Ectodermal cell (in vitro differentiated cells): ENCODE measurements around the gene GRIFIN.

Experiments
- H3K27ac ChIP-seq: 2 replicates; pipeline ENCODE4 v1.7.0; 2013; ENCODE audit warnings: mild to moderate bottlenecking, low read depth, low read length; ENCODE audit not compliant: insufficient read depth, poor library complexity, severe bottlenecking
- H3K27me3 ChIP-seq: 2 replicates; pipeline ENCODE4 v1.7.0; 2013; ENCODE audit warnings: mild to moderate bottlenecking, low read length; ENCODE audit not compliant: insufficient read depth, control insufficient read depth, poor library complexity, severe bottlenecking
- H3K36me3 ChIP-seq: one replicate; pipeline ENCODE4 v1.7.0; 2013; ENCODE audit warnings: low read length; ENCODE audit not compliant: control insufficient read depth, insufficient read depth
- H3K4me1 ChIP-seq: one replicate; pipeline ENCODE4 v1.7.0; 2013; ENCODE audit warnings: low read length; ENCODE audit not compliant: control insufficient read depth, insufficient read depth
- H3K4me3 ChIP-seq: 2 replicates; pipeline ENCODE4 v1.7.0; 2013; ENCODE audit warnings: low read depth, low read length, control low read depth; ENCODE audit not compliant: insufficient read depth
- H3K9me3 ChIP-seq: 2 replicates; pipeline ENCODE4 v1.7.0; 2013; ENCODE audit warnings: mild to moderate bottlenecking, low read length, moderate library complexity; ENCODE audit not compliant: control insufficient read depth
- WGBS, 2 experiments: methylation state at CpG; one replicate each; pipeline ENCODE4 v1.1.7; 2013; ENCODE audit warnings: missing lambda C conversion rate in 2 of 2; 5-methylcytosine and 5-hydroxymethylcytosine counted together

GRIFIN gene

GRCh38 chr7:2433713-2434550 is 42.3 kb downstream of the GRIFIN start:
- Histone ChIP-seq H3K4me3 (no peak overlapping the region), H3K27me3 (no peaks in the 10 kb centered on the region), H3K27ac (no peak overlapping the region), H3K4me1 (no peaks in the 10 kb centered on the region), H3K9me3 (no peaks in the 10 kb centered on the region), H3K36me3 (no peaks in the 10 kb centered on the region)
- 96 to 97% methylated on average over 41 to 42 of the region's 42 CpGs for WGBS, 2 experiments

- H3K4me1 ChIP-seq = no peaks in the 10 kb centered on the region
- H3K27me3 ChIP-seq = no peaks in the 10 kb centered on the region
- no peak overlapping the region for H3K4me3 ChIP-seq
- no peaks in the 10 kb centered on the region for H3K9me3 ChIP-seq
- no peak overlapping the region for H3K27ac ChIP-seq
- 97% methylated on average over 85 of the region's 85 CpGs for WGBS, 2 experiments
- H3K36me3 ChIP-seq = no peaks in the 10 kb centered on the region
These were observed 43.1 kb downstream of the GRIFIN start for GRCh38 chr7:2432910-2433712.

- no peak overlapping the region for H3K4me3 ChIP-seq
- WGBS, 2 experiments = 86 to 88% methylated on average over 3 of the region's 3 CpGs
These were observed 44.8 kb downstream of the GRIFIN start for GRCh38 chr7:2431260-2431867.

GRCh38 chr7:2425749-2426148 is 50.4 kb downstream of the GRIFIN start:
- WGBS, 2 experiments = 77 to 83% methylated on average over 10 of the region's 10 CpGs
- no peaks in the 10 kb centered on the region for H3K27me3 ChIP-seq
- no peaks in the 10 kb centered on the region for H3K36me3 ChIP-seq

More at GRCh38 chr7:2431260-2431867, 44.8 kb downstream of the GRIFIN start:
- Histone ChIP-seq H3K27me3 (no peaks in the 10 kb centered on the region), H3K9me3 (no peaks in the 10 kb centered on the region), H3K27ac (no peak overlapping the region), H3K4me1 (no peaks in the 10 kb centered on the region), H3K36me3 (no peaks in the 10 kb centered on the region)

More at GRCh38 chr7:2425749-2426148, 50.4 kb downstream of the GRIFIN start:
- Histone ChIP-seq H3K4me3 (no peak overlapping the region), H3K9me3 (no peaks in the 10 kb centered on the region), H3K27ac (no peak overlapping the region), H3K4me1 (no peaks in the 10 kb centered on the region)
